K562 (cell line): Measurements from ENCODE around the gene SLC22A3. TPM values are rescaled to one million over a fixed set of nuclear protein-coding genes. Genes with fewer than 3 reads are reported as not detected.

Source experiments
- ATAC-seq: fragments of 200-7000 bp; cut with Tn5 transposase; 3 replicates; pipeline ENCODE4 v1.9.1; 2020; ENCODE audit warnings: moderate library complexity
- BruUV-seq: library from RNA; stranded (reverse); fragments of 400-500 nt; replicated peaks from 2 replicates; lab custom pipeline; 2021; lab: Mats Ljungman, UMichigan
- CTCF ChIA-PET: fragments of 300-600 bp; formaldehyde crosslinking; extraction: SDS; loops from one replicate; lab custom pipeline; 2021; ENCODE audit warnings: low intra/inter-chr PET ratio; lab: Yijun Ruan, JAX
- POLR2A ChIA-PET: fragments of 300-600, 350-650 bp; sonication (Branson Sonifier 250); formaldehyde crosslinking; extraction: SDS; loops from one replicate; lab custom pipeline; 2021; ENCODE audit warnings: antibody characterized with exemption, inconsistent platforms; lab: Yijun Ruan, JAX
- DNase-seq, 4 experiments: peaks; one replicate each; pipeline versions ENCODE4 v3.0.0 to v3.0.0-alpha.2; 2011 to 2018; ENCODE audit warnings: low spot score in 3 of 4, mixed read lengths in 3 of 4; ENCODE audit errors: extremely low read depth in 1 of 4
- FAIRE-seq: peaks from 2 replicates; lab custom pipeline; 2011; peaks lifted over from hg19 to GRCh38; lab: Jason Lieb, UNC
- H2AFZ ChIP-seq: 2 replicates; pipeline ENCODE4 v1.6.0; 2011; ENCODE audit warnings: low read depth, low read length, control low read depth, inconsistent platforms
- H3K27ac ChIP-seq: fragments of 200-600 bp; 3 replicates; pipeline ENCODE4 v1.8.0; 2011; ENCODE audit warnings: low read depth, mild to moderate bottlenecking, control low read depth, inconsistent platforms, low read length, moderate library complexity, mixed read lengths; ENCODE audit errors: extremely low read depth
- H3K27me3 ChIP-seq, 2 experiments: fragments of 300-600 bp in 1 of 2; 2 replicates in 1 of 2; 3 replicates in 1 of 2; pipeline versions ENCODE4 v1.6.0 to v1.8.0; 2011; ENCODE audit warnings: inconsistent platforms in 2 of 2, low read length in 2 of 2, mild to moderate bottlenecking in 1 of 2, mixed read lengths in 1 of 2, moderate library complexity in 1 of 2; ENCODE audit not compliant: control insufficient read depth in 2 of 2, insufficient read depth in 2 of 2
- H3K36me3 ChIP-seq: fragments of 300-600 bp; 3 replicates; pipeline ENCODE4 v1.8.0; 2011; ENCODE audit warnings: mild to moderate bottlenecking, low read length, inconsistent platforms; ENCODE audit not compliant: control insufficient read depth, insufficient read depth
- H3K4me1 ChIP-seq, 2 experiments: fragments of 200-600 bp in 1 of 2; replicated peaks in 1 of 2; 2 replicates in 1 of 2; 3 replicates in 1 of 2; pipeline versions ENCODE4 v1.5.1 to v1.8.0; 2011; ENCODE audit warnings: inconsistent platforms in 2 of 2, low read length in 2 of 2, mild to moderate bottlenecking in 1 of 2, mixed read lengths in 1 of 2, moderate library complexity in 1 of 2; ENCODE audit not compliant: control insufficient read depth in 2 of 2, insufficient read depth in 2 of 2
- H3K4me2 ChIP-seq: 2 replicates; pipeline ENCODE4 v1.6.1; 2011; ENCODE audit warnings: low read length, control low read depth, inconsistent platforms, mixed read lengths; ENCODE audit not compliant: insufficient read depth
- H3K4me3 ChIP-seq: fragments of 200-600 bp; sonication (generic), shearing (Covaris generic); 2 replicates; pipeline ENCODE4 v1.5.1; 2016; ENCODE audit warnings: control low read depth, inconsistent platforms
- H3K79me2 ChIP-seq: fragments of 200-600 bp; 3 replicates; pipeline ENCODE4 v1.8.0; 2011; ENCODE audit warnings: low read length, inconsistent platforms; ENCODE audit not compliant: control insufficient read depth, insufficient read depth
- H3K9ac ChIP-seq, 2 experiments: 2 replicates each; pipeline versions ENCODE4 v1.6.0 to v1.6.1; 2011; ENCODE audit warnings: low read depth in 2 of 2, low read length in 2 of 2, control low read depth in 1 of 2, inconsistent platforms in 1 of 2, mild to moderate bottlenecking in 1 of 2, mixed read lengths in 1 of 2; ENCODE audit not compliant: insufficient read depth in 1 of 2
- H3K9me1 ChIP-seq: one replicate; pipeline ENCODE4 v1.6.0; 2011; ENCODE audit warnings: inconsistent platforms, mild to moderate bottlenecking, low read length, moderate library complexity; ENCODE audit not compliant: control insufficient read depth, insufficient read depth
- H3K9me3 ChIP-seq: replicated peaks from 2 replicates; pipeline ENCODE4 v1.5.1; 2011; ENCODE audit warnings: low read depth, low read length, inconsistent platforms; ENCODE audit not compliant: control insufficient read depth, insufficient read depth
- H4K20me1 ChIP-seq: replicated peaks from 2 replicates; pipeline ENCODE4 v1.6.1; 2011; ENCODE audit warnings: low read length, inconsistent platforms, mixed read lengths; ENCODE audit not compliant: control insufficient read depth, insufficient read depth
- ETV1 ChIP-seq: fragments of 450-650 bp; conservative IDR thresholded peaks from 2 replicates; pipeline ENCODE4 v1.6.1; 2016; ENCODE audit warnings: missing genetic modification characterization, control low read depth, low read depth, missing compliant biosample characterization
- KAT7 ChIP-seq: sonication (generic); formaldehyde crosslinking; IDR thresholded peaks from 2 replicates; pipeline ENCODE4 v1.8.0; 2022; ENCODE audit warnings: missing genetic modification reagents, mild to moderate bottlenecking, borderline replicate concordance
- NBN ChIP-seq: fragments of 450-650 bp; IDR thresholded peaks from 2 replicates; pipeline ENCODE4 v1.6.1; 2016; ENCODE audit warnings: low read depth, mild to moderate bottlenecking
- NR2C2 ChIP-seq, 2 experiments: fragments of 200-800 bp in 1 of 2; sonication (Bioruptor generic) in 1 of 2; sonication (generic) in 1 of 2; formaldehyde crosslinking in 1 of 2; IDR thresholded peaks; 2 replicates each; pipeline versions ENCODE4 v1.6.1 to v1.8.0; 2016 to 2022; ENCODE audit warnings: mild to moderate bottlenecking in 1 of 2, missing compliant biosample characterization in 1 of 2, missing genetic modification characterization in 1 of 2, missing genetic modification reagents in 1 of 2
- SAFB2 ChIP-seq: fragments of 200-400 bp; formaldehyde crosslinking; IDR thresholded peaks from 2 replicates; pipeline ENCODE4 v1.6.1; 2018; ENCODE audit warnings: borderline replicate concordance, low read length, low read depth, moderate library complexity; ENCODE audit not compliant: severe bottlenecking
- ZNF444 ChIP-seq: fragments of 250-450 bp; sonication (Bioruptor Pico); IDR thresholded peaks from 2 replicates; pipeline ENCODE4 v1.4.0; 2020; ENCODE audit warnings: mild to moderate bottlenecking, moderate library complexity
- ZNF583 ChIP-seq: fragments of 250-450 bp; sonication (Bioruptor Pico); IDR thresholded peaks from 2 replicates; pipeline ENCODE4 v1.4.0; 2020
- WGBS: fragments of 100-300 bp; shearing (Covaris generic); methylation state at CpG from one replicate; pipeline ENCODE4 v1.1.6; 2016; ENCODE audit warnings: low coverage, mixed read lengths; ENCODE audit not compliant: insufficient coverage; ENCODE audit errors: missing lambda C conversion rate; 5-methylcytosine and 5-hydroxymethylcytosine counted together
- in situ Hi-C: fragments of 300-500 bp; cut with MboI; formaldehyde crosslinking; loops from 4 replicates; pipeline ENCODE4 v1.15.0; 2018; ENCODE audit warnings: inconsistent platforms, mixed read lengths
- intact Hi-C: fragments of 100-400 bp; cut with micrococcal nuclease; formaldehyde crosslinking; loops from 2 replicates; pipeline ENCODE4 v1.14.2; 2022
- polyA plus RNA-seq, 8 experiments: library from polyadenylated mRNA; depleted of rRNA in 4 of 8; stranded (reverse) in 5 of 8; unstranded in 3 of 8; fragments of >200 nt; fragmentation: Nextera tagmentation in 2 of 8; fragmentation: Illumina TruSeq in 1 of 8; extraction: Ambion mirVana in 2 of 8; extraction: Trizol in 1 of 8; gene quantifications; 2 replicates each; pipeline versions ENCODE4 v1.2.1 to v1.2.3, GENCODE V29; 2011 to 2014; ENCODE audit warnings: inconsistent platforms in 1 of 8, missing spikeins in 1 of 8
- total RNA-seq, 7 experiments: library from RNA; depleted of rRNA in 6 of 7; stranded (reverse); fragments of >200 nt in 6 of 7; fragmentation: Illumina TruSeq in 2 of 7; extraction: Trizol in 2 of 7; gene quantifications; 2 replicates each; pipeline versions ENCODE4 v1.2.1 to v1.2.3, GENCODE V29; 2011 to 2021; ENCODE audit warnings: low replicate concordance in 1 of 7

Gene SLC22A3
- total and polyA plus RNA-seq, 9 of the 15 experiments (the other 6 are each of a cell fraction or from before 2014, with no cell fraction given) = not detected

DNA sequence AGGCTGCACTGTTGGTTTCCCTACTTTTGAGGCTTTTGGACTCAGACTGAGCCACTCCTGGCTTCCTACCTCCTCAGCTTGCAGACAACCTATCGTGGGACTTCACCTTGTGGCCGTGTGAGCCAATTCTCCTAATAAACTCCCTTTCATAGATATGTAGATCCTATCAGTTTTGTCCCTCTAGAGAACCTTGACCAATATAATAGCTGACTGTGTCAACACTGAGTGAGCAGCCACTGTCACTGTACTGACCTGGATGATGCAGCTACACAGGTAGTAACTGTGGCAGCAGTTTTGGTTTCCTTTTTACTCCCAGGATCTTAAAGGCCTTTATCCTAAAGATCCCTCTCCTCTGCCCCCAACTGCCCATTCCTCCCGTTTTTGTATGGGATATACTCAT lies 70.2 kb downstream of the SLC22A3 start:
- Histone ChIP-seq H3K9me3 (no peaks in the 10 kb centered on the region), H2AFZ (no peak overlapping the region)
- TF ChIP-seq ETV1 (tag) (no peak), NBN (no peak), ZNF583 (no peak), ZNF444 (CRISPR knock-in tag) (no peak), NR2C2 (CRISPR knock-in tag; IDR thresholded peaks at IDR 0.05) (no peak), NR2C2 (tag; IDR thresholded peaks at IDR 0.05) (no peak), KAT7 (no peak), SAFB2 (no peak)
- TF ChIP-seq, all 486 proteins: peak for 0
- no peaks in the 10 kb centered on the region for H3K79me2 ChIP-seq
- CTCF ChIA-PET = no interaction called here
- no peak overlapping the region for H3K4me2 ChIP-seq
- H4K20me1 ChIP-seq = no peaks in the 10 kb centered on the region
- no peak for FAIRE-seq
- in situ Hi-C loops (no loop called here), intact Hi-C loops (no loop called here)
- ATAC-seq = no peak
- H3K4me1 ChIP-seq = no peaks in the 10 kb centered on the region
- H3K27ac ChIP-seq = no peak overlapping the region
- POLR2A ChIA-PET = interaction anchor here (0.8 to 1.1 kb wide), 3 partner anchors 8 to 26 kb away, joined by 3 read pairs; no protein-coding TSS in a partner anchor
- H3K27me3 ChIP-seq = peaks cover 9 to 14% of the 10 kb centered on the region in 2 experiments; a peak in 4 of 5 replicates
- BruUV-seq = no TSS peak
- no peak overlapping the region for H3K9ac ChIP-seq
- DNase-seq = no peak
- H3K36me3 ChIP-seq = no peaks in the 10 kb centered on the region
- no peak overlapping the region for H3K4me3 ChIP-seq
- 3% methylated on average over 3 of the region's 3 CpGs for WGBS
- no peaks in the 10 kb centered on the region for H3K9me1 ChIP-seq
